ENCODE measurements around the gene LMBRD2.

GRCh38 chr5:36105819-36106218, 45.9 kb downstream of the LMBRD2 start:
- TF ChIP-seq CTCF (IDR thresholded peaks at IDR 0.05; ENCODE audit: insufficient read depth, low read depth, low read length) (no peak), EZH2 (IDR thresholded peaks at IDR 0.05; ENCODE audit: insufficient read depth, low read length) (no peak)
